ENCODE data around the gene THADA. TPM values are rescaled to one million over a fixed set of nuclear protein-coding genes. Genes with fewer than 3 reads are reported as not detected.
"Not testable (repeated sequence)": the region's sequence is repeated elsewhere in the genome, so short reads cannot be mapped to it uniquely, and the experiment has no call there.

The THADA gene
- total RNA-seq, 1 experiment from 2014 or later: 29.5 TPM

GRCh38 chr2:43448011-43448821 lies 147.6 kb downstream of the THADA start:
- no peak for DNase-seq (ENCODE audit: low read depth)

- DNase-seq (ENCODE audit: low read depth): not testable (repeated sequence)
Observed at GRCh38 chr2:43446755-43447154, 149.1 kb downstream of the THADA start.

- DNase-seq (ENCODE audit: low read depth): no peak
Observed at GRCh38 chr2:43445781-43446180, 150.1 kb downstream of the THADA start.

DNA sequence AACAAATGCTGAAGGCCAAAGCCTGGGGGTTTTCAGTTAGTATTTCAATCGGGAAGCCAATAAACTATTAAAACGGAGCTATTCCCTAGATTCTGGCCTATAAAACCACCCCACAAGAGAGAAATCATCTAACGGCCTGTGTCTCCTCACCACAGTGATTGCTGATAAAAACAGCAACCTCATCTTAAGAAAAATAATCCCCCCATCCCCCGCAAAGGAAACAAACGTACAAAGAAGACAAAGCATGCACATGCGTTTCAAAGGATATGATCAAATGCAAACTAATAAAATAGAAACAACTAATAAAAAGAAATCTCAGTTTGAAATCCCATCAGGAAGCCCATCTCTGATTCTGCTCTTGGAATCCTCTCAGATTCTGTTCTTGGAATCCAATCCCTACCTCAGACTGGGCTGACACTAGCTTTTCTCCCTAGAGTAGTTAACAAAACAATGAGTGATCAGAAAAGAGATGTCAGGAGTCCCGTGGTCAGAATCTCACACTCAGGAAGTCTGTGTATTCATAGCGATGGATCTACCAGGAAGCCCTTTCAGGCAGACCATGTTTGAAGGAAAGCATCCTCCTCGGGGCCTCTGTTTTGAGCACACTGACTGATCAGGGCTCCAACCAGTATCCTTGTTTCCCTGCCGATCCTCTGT lies 150.7 kb downstream of the THADA start:
- no peak for DNase-seq (ENCODE audit: low read depth)

DNA sequence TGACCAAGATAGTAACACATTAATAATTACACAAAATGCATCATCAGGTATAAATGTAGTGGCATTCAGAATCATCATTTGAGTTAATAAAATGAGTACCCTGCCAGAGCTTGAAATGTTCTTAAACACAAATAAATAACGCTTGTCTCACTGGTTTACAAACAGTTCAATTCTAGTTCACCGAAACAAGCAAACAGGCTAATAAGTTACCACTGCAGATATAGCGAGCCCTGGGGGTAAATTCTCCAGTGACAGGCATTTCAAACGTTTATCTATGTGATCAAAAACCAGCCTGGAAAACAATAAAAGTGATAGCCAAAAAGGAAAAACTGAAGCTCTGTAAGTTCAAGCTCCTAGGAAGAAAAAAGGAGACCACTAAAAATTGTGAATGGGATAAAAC lies 152.6 kb downstream of the THADA start:
- DNase-seq (ENCODE audit: low read depth): no peak

- no peak for DNase-seq (ENCODE audit: low read depth)
Observed at GRCh38 chr2:43441195-43441594, 154.6 kb downstream of the THADA start.

GRCh38 chr2:43438858-43439655 lies 156.8 kb downstream of the THADA start:
- DNase-seq (ENCODE audit: low read depth): peak; percentile 55

DNA sequence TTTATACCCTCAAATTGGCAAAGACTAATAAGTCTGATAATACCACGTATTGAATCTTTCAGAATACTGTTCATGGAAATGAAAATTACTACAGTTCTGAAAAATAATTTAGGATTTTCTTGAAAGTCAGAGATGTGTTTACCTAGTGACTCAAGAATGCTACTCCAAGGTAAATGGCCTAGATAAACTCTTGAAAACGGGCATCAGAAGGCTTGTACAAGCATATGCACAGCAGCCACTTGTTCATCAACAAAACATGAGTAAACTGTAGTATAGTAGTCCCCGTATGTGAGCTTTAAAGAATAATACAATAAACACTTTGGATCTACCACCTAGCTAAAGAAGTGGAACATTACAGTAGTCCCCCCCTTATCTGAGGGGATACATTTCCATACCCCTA lies 157.5 kb downstream of the THADA start:
- no peak for DNase-seq (ENCODE audit: low read depth)

DNA sequence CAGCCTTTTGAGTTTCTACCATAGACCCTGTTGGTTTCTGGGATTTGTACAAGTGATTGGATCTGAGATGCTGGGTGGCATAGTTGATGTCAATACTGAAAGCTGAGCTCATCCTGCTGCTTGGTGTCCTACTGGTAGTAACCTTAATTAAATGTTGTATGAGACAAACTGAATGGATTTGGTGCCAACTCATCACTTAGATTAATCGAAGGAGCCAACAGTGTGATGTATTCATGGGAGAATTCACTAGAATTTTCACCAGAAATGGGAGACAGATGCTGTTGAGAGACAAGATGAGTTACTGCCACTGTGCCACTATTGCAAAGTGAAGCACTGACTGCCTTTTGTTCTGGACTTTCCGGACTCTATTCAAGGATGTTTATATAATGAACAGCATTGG lies 158.5 kb downstream of the THADA start:
- no peak for DNase-seq (ENCODE audit: low read depth)

GRCh38 chr2:43436431-43436830 lies 159.4 kb downstream of the THADA start:
- no peak for DNase-seq (ENCODE audit: low read depth)

- no peak for DNase-seq (ENCODE audit: low read depth)
Observed at GRCh38 chr2:43435746-43436145, 160.1 kb downstream of the THADA start.

DNA sequence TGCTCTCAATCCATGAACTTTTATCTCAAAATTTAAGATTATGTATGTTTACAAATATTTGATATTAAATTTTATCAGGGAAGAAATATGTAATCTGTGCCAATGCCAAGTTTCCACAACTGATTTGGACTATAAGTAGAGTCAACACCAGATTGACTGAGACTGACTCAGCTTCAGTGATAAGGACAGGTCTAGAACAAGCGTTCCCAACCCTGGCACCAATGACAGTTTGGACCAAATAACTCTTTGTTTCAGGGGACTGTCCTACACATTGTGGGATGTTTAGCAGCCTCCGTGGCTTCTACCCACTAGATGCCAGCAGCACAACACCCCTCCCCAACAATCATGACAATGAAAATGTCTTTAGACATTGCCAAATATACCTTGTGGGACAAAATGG lies 165.3 kb downstream of the THADA start:
- no peak for DNase-seq (ENCODE audit: low read depth)

DNA sequence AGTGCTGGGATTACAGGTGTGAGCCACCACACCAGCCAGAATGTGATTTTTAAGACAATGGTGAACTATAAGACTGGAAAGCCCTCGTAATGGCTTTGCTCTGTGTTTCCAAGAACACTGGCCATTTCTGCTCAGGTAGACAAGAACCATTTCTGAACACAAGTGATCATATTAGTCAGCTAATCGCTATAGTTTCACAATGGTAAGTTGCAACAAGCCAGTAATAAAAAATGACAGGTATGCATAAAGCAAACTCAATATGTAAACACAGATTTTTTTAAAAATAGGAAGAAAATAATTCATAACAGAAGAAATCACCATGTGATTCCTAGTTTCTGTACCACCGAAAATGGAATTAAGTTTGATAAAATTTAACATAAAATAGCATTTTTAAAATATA lies 166.5 kb downstream of the THADA start:
- no peak for DNase-seq (ENCODE audit: low read depth)

DNA sequence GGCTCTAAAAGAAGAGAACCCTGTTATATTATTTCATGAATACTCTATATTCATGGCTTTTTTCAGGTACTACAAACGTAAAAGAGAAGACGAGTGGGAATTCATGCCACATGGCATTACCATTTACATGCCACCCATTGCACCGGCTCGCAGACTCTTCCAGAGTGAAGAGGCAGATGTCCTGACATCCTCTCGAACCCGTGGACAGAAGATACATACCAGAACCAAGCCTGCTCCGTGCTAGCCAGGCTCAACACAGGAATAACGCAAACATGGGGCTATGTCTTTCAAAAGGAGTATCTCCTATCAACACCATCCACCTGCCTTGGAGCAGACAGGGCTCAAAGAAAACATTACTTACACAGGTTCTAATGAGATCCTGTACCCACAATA lies 168.8 kb downstream of the THADA start:
- DNase-seq (ENCODE audit: low read depth): no peak

DNA sequence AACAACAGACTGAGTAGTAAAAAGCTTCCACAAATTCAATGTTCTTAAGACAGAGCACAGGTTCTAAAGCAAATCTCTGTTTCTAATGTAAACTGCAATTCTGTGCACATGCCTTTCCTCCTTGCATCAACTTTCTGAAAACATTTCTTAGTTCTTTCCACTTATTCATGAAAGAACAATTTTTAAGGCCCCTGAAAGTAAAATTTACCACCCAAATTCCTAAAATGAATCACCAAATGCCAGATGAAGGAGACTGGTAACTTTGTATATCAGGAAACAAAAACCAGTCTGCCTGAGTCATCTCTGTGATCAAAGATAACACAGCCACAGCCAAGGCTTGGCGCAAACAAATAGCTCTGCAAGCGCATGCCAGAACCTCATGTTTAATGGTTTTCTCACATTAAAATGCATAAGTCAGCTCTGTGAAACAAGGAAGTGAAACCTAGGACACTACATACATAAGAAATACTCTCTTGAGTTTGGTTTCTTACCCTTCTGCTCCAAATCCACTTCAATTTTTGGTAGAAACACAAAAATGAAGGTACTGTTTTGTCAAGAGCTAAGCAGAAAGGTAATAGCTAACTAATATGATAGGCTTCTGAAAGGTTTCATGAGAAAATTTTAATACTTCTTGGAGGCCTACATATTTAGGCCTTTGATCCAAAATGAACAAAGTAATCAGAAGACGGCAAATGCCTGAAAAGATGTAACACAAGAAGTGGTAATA lies 169.4 kb downstream of the THADA start:
- peak; percentile 96 for DNase-seq (ENCODE audit: low read depth)

DNA sequence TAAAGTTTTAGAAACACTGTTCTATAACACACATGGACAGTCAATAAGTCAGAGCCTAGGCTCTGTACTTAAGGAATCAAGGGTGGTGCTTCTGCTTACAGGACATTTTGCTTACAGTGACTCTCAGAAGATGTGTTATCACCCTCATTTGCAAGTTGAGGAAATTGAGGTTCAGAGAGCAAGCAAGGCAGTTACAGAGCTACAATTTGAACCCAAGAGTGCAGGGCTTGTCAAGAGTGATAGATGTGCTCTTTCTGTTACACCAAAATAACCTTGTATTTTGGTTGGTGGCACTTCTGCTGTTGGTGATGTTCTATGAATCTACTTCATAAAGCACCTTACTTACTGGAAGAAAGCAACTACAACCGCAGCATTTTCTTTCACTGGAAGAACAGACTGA lies 170.2 kb downstream of the THADA start:
- no peak for DNase-seq (ENCODE audit: low read depth)

DNA sequence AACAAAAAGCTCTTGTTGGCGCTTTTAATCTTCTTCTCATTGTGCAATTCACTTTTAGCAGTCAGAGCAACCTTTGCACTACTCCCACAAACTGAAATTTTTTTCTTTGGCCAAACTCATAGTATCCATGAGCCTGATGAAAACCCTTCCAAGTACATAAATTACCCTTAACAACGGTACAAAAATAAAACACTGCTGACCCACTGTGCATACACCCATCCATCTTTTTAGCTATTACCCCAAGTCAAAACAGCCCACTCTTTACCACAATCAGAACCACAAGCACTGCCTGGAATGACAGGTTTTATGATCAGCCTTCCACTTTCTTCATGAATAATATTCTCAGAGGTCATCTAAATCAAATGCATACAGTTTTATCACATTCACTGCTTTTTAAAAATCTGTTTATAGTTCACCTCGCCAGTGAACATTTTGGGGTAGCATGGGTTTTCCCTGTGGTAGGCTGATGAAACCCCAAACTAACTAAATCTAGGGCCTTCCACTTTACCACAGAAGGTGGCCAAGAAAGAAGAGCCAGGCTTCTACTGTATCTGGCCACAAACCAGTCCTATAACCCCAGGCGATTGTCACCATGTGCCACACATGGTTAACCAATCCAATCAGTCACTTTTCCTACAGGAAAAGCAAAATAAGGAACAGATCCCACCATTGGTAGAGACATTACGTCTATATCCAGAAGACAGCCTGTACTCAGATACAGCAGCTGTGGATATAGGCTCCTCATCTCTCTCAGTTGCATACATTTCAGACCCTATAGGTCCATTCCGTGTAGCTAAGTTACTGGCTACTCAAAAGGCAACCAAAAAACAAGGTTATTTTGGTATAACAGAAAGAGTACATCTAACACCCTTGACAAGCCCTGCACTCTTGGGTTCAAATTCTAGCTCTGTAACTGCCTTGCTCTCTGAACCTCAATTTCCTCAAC lies 171.3 kb downstream of the THADA start:
- DNase-seq (ENCODE audit: low read depth): no peak

DNA sequence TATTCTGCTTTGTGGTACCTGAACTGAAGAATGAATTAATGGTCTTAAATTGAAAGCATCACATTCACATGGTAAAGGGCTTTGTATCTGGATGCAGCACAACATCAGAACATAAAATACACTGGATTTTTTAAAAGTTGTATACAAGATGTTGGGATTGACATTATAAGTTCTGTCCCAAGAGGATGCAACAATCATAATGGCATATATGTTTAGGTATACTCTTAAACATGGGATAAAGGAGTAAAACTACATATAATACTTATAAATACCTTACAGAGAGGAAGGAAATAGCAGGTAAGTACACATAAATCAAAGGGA lies 171.9 kb downstream of the THADA start:
- no peak for DNase-seq (ENCODE audit: low read depth)

GRCh38 chr2:43421194-43421593 lies 174.6 kb downstream of the THADA start:
- no peak for DNase-seq (ENCODE audit: low read depth)

- no peak for DNase-seq (ENCODE audit: low read depth)
Observed at GRCh38 chr2:43420389-43420801, 175.4 kb downstream of the THADA start.

GRCh38 chr2:43419876-43420275 lies 176.0 kb downstream of the THADA start:
- DNase-seq (ENCODE audit: low read depth): peak; percentile 13
